ENCODE results near the gene MRPL52. TPM values are rescaled to one million over a fixed set of nuclear protein-coding genes. Genes with fewer than 3 reads are reported as not detected.

Gene MRPL52
- polyA plus RNA-seq, 2 of the 4 experiments (the other 2 are of a cell fraction) = 116 to 172 TPM

DNA sequence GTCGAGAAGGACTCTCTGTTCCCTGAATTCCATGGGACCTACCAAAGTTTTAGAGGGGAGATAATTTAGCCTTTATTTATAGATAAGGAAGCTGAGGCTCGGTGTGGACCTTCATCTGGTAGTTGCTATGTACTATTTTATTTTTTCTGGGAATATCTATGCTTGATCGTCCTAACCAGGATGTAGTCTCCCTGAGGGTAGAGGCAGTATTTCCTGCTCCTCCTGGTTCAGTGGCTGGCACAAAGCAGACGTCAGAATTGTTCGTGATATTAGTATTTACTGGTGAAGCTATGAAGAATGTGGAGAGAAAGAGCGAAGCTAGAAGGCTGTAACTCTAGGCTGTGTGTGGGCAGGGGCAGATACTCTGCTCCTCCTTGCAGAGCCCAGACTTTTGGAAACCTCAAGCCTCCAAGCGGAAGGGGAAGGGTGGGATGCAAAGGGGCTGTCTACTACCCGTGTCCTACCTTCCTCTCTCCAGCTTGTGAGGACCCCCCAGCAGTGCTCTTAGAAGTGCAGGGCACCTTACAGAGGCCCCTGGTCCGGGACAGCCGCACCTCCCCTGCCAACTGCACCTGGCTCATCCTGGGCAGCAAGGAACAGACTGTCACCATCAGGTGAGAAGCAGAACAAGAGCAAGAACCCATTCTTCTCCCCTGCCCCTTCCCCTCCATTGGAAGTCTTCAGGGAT is 43.3 kb downstream of the MRPL52 start:
- Histone ChIP-seq H3K4me1 (peaks cover 21% of the 10 kb centered on the region), H3K4me3 (peak overlapping the region; percentile 78), H3K27ac (peak overlapping the region; percentile 94 to 98), H3K4me2 (peak overlapping the region; percentile 81), H3K9me3 (no peaks in the 10 kb centered on the region)
- ChIA-PET CTCF (interaction anchor here (0.6 to 23.1 kb wide), 38 partner anchors 11 to 320 kb away, joined by 3 to 368 read pairs (median 4); partner anchors contain the start of genes AJUBA, MMP14, PRMT5 and RBM23), POLR2A (interaction anchor here (0.6 to 3.1 kb wide), 3 partner anchors 14 to 301 kb away, joined by 5 to 11 read pairs (median 7); no protein-coding TSS in a partner anchor)
- DNase-seq (ENCODE audit: low read depth in 1 of 2, low spot score in 1 of 2) (no peak), FAIRE-seq (no peak), ATAC-seq (peak in 1 of 2 experiments; percentile 2; a peak in 2 of 6 replicates)
- TF ChIP-seq CBX2 (IDR thresholded peaks at IDR 0.05; ENCODE audit: borderline replicate concordance, low read depth) (no peak), EP300 (IDR thresholded peaks at IDR 0.05) (no peak)
- TF ChIP-seq, protein P1, sequence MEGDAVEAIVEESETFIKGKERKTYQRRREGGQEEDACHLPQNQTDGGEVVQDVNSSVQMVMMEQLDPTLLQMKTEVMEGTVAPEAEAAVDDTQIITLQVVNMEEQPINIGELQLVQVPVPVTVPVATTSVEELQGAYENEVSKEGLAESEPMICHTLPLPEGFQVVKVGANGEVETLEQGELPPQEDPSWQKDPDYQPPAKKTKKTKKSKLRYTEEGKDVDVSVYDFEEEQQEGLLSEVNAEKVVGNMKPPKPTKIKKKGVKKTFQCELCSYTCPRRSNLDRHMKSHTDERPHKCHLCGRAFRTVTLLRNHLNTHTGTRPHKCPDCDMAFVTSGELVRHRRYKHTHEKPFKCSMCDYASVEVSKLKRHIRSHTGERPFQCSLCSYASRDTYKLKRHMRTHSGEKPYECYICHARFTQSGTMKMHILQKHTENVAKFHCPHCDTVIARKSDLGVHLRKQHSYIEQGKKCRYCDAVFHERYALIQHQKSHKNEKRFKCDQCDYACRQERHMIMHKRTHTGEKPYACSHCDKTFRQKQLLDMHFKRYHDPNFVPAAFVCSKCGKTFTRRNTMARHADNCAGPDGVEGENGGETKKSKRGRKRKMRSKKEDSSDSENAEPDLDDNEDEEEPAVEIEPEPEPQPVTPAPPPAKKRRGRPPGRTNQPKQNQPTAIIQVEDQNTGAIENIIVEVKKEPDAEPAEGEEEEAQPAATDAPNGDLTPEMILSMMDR (IDR thresholded peaks at IDR 0.05) = peak; percentile 13; the same call in 1 of the 3 replicates
- WGBS (ENCODE audit: missing lambda C conversion rate) = 39% methylated on average over 10 of the region's 10 CpGs

DNA sequence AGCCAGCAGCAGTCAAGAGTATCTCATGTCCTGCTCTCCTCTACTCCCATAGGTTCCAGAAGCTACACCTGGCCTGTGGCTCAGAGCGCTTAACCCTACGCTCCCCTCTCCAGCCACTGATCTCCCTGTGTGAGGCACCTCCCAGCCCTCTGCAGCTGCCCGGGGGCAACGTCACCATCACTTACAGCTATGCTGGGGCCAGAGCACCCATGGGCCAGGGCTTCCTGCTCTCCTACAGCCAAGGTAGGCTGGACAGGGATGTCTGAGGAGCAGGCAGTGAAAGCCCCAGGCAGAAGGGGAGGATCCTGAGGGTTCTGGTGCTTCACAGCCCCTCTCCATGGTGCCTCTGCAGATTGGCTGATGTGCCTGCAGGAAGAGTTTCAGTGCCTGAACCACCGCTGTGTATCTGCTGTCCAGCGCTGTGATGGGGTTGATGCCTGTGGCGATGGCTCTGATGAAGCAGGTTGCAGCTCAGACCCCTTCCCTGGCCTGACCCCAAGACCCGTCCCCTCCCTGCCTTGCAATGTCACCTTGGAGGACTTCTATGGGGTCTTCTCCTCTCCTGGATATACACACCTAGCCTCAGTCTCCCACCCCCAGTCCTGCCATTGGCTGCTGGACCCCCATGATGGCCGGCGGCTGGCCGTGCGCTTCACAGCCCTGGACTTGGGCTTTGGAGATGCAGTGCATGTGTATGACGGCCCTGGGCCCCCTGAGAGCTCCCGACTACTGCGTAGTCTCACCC is 45.5 kb downstream of the MRPL52 start:
- ChIA-PET POLR2A (no interaction called here), CTCF (interaction anchor here (0.6 to 23.1 kb wide), 4 partner anchors 9 to 21 kb away, joined by 3 to 368 read pairs (median 75); partner anchors contain the start of gene REM2)
- TF ChIP-seq ZC3H11A (IDR thresholded peaks at IDR 0.05) = no peak
- TF ChIP-seq ZFP36 (IDR thresholded peaks at IDR 0.05; ENCODE audit: borderline replicate concordance, partially characterized antibody) = no peak
- no peak for TF ChIP-seq TFCP2L1 (CRISPR knock-in tag; IDR thresholded peaks at IDR 0.05)
- no peak for TF ChIP-seq POLR2AphosphoS2 (conservative IDR thresholded peaks at IDR 0.05; ENCODE audit: low read length)
- TF ChIP-seq NFE2L2 (conservative IDR thresholded peaks at IDR 0.05; ENCODE audit: low read length) = no peak
- TF ChIP-seq, protein P2, sequence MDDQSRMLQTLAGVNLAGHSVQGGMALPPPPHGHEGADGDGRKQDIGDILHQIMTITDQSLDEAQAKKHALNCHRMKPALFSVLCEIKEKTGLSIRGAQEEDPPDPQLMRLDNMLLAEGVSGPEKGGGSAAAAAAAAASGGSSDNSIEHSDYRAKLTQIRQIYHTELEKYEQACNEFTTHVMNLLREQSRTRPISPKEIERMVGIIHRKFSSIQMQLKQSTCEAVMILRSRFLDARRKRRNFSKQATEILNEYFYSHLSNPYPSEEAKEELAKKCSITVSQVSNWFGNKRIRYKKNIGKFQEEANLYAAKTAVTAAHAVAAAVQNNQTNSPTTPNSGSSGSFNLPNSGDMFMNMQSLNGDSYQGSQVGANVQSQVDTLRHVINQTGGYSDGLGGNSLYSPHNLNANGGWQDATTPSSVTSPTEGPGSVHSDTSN (IDR thresholded peaks at IDR 0.05) = no peak
- TF ChIP-seq, protein P3, sequence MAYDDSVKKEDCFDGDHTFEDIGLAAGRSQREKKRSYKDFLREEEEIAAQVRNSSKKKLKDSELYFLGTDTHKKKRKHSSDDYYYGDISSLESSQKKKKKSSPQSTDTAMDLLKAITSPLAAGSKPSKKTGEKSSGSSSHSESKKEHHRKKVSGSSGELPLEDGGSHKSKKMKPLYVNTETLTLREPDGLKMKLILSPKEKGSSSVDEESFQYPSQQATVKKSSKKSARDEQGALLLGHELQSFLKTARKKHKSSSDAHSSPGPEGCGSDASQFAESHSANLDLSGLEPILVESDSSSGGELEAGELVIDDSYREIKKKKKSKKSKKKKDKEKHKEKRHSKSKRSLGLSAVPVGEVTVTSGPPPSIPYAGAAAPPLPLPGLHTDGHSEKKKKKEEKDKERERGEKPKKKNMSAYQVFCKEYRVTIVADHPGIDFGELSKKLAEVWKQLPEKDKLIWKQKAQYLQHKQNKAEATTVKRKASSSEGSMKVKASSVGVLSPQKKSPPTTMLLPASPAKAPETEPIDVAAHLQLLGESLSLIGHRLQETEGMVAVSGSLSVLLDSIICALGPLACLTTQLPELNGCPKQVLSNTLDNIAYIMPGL (CRISPR knock-in tag; IDR thresholded peaks at IDR 0.05; ENCODE audit: borderline replicate concordance) = no peak
- no peak for TF ChIP-seq RARB (CRISPR knock-in tag; IDR thresholded peaks at IDR 0.05)
- TF ChIP-seq BHLHE40 (IDR thresholded peaks at IDR 0.05; ENCODE audit: low read depth, low read length) = no peak
- TF ChIP-seq, protein P4, sequence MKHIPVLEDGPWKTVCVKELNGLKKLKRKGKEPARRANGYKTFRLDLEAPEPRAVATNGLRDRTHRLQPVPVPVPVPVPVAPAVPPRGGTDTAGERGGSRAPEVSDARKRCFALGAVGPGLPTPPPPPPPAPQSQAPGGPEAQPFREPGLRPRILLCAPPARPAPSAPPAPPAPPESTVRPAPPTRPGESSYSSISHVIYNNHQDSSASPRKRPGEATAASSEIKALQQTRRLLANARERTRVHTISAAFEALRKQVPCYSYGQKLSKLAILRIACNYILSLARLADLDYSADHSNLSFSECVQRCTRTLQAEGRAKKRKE (CRISPR knock-in tag; IDR thresholded peaks at IDR 0.05; ENCODE audit: low read depth) = no peak
- no peak for TF ChIP-seq NPAS2 (CRISPR knock-in tag; IDR thresholded peaks at IDR 0.05; ENCODE audit: borderline replicate concordance)
- TF ChIP-seq RCOR1 (IDR thresholded peaks at IDR 0.05; ENCODE audit: low read depth, low read length) = no peak
- FAIRE-seq = no peak
- Histone ChIP-seq H3K4me1 (peaks cover 14% of the 10 kb centered on the region), H3K27ac (no peak overlapping the region), H3K4me2 (no peak overlapping the region), H3K4me3 (no peak overlapping the region), H3K9me3 (no peaks in the 10 kb centered on the region)
- no peak for DNase-seq (ENCODE audit: low read depth in 1 of 2, low spot score in 1 of 2)
- no peak for ATAC-seq
- WGBS (ENCODE audit: missing lambda C conversion rate) = 96% methylated on average over 14 of the region's 15 CpGs

All from A549 (cell line).